GM10266 (cell line): ENCODE results near the gene CIB4.
"Not testable (repeated sequence)": the region's sequence is repeated elsewhere in the genome, so short reads cannot be mapped to it uniquely, and the experiment has no call there.

Experiments
- DNase-seq: peaks from one replicate; pipeline ENCODE4 v3.0.0; 2012; ENCODE audit errors: extremely low spot score
- TF ChIP-seq, protein P1 (sequence below): IDR thresholded peaks from 2 replicates; pipeline ENCODE4 v1.5.1; 2012; ENCODE audit warnings: mild to moderate bottlenecking, low read depth; ENCODE audit not compliant: control insufficient read depth, insufficient read depth; ENCODE audit errors: missing control alignments

Gene CIB4

DNA sequence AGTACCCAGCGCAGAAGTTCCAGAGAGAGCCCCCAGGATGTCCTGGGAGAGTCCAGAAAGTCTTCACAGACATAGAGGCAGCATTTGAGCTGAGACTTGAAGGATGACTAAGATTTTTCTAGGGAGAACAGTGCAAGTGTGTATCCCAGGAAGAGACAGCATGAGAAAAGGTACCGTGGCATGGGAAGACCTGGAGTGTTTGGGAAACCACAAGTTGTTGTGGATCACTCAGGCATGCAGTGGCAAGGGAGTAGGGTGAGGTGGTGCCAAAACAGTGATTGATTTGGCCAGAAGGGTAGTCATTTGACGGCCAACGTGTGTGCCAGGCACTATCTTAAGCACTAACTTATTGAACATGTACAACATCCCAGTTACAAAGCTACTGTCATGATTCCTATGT lies 26.9 kb upstream of the CIB4 start:
- DNase-seq, result no peak

DNA sequence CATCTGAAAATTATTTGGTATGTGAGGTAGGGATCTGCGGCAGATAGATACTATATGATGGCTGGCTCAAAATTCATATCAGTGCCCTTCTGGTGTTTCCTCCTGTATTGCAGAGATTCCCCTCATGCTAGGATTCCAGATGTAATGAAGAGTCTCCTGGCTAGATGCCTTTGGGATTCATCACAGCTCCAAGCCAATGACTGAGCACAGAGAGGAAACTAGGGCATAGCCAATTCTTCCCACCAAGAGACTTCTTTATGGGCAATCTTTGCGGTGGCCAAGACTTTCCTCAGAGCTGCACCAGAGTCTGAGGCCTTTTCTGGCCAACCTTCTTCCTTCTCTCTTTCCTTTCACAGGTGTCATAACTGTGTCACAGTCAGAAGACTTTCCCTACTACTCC lies 25.5 kb upstream of the CIB4 start:
- DNase-seq, result no peak
- TF ChIP-seq, protein P1, sequence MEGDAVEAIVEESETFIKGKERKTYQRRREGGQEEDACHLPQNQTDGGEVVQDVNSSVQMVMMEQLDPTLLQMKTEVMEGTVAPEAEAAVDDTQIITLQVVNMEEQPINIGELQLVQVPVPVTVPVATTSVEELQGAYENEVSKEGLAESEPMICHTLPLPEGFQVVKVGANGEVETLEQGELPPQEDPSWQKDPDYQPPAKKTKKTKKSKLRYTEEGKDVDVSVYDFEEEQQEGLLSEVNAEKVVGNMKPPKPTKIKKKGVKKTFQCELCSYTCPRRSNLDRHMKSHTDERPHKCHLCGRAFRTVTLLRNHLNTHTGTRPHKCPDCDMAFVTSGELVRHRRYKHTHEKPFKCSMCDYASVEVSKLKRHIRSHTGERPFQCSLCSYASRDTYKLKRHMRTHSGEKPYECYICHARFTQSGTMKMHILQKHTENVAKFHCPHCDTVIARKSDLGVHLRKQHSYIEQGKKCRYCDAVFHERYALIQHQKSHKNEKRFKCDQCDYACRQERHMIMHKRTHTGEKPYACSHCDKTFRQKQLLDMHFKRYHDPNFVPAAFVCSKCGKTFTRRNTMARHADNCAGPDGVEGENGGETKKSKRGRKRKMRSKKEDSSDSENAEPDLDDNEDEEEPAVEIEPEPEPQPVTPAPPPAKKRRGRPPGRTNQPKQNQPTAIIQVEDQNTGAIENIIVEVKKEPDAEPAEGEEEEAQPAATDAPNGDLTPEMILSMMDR, result no peak

More for the DNA sequence above, 26.9 kb upstream of the CIB4 start:
- TF ChIP-seq, protein P1, result no peak

DNA sequence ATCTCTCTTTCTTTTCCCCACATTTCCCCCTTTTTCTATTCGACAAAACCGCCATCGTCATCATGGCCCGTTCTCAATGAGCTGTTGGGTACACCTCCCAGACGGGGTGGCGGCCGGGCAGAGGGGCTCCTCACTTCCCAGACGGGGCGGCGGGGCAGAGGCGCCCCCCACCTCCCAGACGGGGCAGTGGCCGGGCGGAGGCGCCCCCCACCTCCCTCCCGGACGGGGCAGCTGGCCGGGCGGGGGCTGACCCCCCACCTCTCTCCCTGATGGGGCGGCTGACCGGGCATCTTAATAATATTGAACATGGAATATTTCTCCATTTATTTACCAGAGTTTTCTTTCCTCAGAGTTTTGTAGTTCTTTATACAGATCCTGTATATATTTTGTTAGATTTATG lies 24.1 kb upstream of the CIB4 start:
- DNase-seq, result not testable (repeated sequence)

DNA sequence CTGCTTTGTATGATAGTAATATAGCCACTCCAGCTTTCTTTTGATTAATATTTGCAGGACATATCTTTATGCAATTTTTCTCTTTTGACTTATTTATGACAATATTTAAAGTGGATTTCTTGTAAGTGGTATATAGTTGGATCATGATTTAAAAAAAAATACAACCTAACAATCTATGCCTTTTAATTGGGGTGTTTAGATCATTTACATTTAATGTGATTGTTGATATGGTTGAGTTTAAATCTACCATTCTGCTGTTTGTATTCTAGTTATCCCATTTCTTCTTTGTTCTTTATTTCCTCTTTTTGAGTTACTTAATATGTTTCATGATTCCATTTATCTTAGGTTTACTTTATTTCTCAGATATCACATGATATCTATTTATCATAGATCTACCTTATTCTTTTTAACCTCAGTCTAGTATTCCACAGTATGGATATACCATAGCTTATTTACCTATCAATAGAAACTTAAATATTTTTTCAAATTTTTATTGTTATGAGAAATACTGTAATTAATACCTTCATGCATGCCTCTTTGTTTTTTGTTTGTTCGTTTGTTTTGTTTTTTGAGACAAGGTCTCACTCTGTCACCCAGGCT lies 19.3 kb upstream of the CIB4 start:
- no peak for DNase-seq
- TF ChIP-seq, protein P1, result no peak

DNA sequence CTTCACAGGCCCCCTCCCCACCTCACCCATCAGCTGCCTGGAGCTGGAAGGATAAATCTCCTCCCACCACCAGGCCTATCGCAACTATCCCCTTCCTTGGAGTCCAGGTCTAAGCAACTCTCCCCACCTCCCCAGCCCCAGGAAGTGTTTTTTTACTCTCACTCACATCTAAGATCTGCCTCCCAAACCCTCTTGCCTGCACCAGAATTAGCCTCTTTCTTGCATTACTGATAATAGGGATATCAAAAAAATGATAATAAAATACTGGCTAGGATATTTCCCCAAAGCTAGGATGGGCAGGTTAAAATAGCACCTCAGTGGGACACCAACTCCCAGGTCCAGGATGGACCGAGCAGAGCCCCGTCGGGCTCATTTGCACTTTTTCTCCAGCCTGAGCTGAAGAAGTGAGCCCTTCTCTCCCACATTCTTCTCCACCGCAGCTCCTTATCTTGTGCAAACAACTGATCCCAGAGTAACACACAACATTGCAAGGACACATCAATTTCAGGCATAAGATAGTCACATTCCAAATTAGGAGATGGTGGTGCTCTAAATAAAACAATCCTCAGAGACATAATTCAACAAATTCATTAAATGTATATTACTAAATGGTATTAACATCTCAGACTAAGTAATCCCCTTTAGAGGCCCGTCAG lies 17.7 kb upstream of the CIB4 start:
- TF ChIP-seq, protein P1, result no peak
- DNase-seq, result no peak

DNA sequence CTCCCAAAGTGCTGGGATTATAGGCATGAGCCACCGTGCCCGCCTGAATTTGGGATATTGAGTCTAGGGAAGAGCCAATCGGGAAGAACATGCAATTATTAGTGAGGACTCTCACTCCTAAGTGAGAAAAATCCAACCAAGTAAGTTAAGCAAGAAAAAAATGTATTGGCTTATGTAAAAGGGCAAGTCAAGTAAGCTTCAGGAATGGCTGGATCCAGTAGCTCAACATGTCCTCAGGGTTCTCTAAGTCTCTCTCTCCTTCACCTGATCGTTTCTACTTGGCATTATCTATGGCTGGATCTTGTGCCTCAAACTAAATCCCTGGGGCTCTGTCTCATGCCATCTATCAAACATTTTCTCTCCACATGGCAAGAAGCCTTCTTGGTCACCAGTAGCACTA lies 16.1 kb upstream of the CIB4 start:
- TF ChIP-seq, protein P1, result no peak
- DNase-seq, result no peak

DNA sequence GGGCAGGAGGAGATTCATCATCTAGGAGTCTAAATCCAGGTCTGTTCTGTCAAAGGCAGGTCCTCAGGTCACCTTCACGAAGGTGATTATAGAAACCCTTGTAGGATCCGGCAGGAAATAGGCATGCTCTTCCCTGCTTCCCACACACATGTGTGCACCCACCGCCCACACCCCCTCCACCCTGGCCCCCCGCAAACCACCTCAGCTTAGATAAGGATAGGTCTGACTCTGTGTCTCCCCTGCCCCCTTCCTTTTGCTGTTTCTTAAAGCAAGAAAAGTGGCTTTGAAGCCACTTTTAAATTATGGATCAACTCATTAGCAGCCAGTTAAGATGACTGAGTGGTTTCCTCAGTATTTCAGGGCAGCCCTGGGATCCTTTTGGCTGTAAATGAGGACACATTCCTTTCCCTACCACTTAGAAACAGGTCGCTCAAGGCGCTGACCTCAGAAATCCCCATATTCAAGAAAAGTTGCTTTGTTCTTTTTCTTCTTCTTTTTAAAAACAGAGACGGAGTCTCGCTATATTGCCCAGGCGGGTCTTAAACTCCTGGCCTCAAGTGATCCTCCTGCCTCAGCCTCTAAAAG lies 14.5 kb upstream of the CIB4 start:
- no peak for DNase-seq
- TF ChIP-seq, protein P1, result no peak

DNA sequence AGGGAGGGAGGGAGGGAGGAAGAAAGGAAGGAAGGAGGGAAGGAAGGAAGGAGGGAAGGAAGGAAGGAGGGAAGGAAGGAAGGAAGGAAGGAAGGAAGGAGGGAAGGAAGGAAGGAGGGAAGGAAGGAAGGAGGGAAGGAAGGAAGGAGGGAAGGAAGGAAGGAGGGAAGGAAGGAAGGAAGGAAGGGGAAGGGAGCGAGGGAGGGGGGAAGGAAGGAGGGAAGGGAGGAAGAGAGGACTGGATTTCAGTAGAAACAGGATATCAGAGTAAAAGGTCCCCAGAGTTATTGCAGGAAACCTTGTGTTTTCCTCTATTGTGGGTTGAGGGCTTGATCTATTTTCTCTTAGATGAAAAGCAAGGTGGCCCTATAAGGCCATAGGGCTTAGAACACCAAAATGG lies 14.0 kb upstream of the CIB4 start:
- not testable (repeated sequence) for DNase-seq
